Thoracic aorta (tissue), 2 donors: ENCODE measurements around the gene CHM. TPM values are rescaled to one million over a fixed set of nuclear protein-coding genes. Genes with fewer than 3 reads are reported as not detected.

Source experiments
- ATAC-seq: fragments of 150-250 bp; one replicate; pipeline ENCODE4 v1.8.0; 2017; ENCODE audit warnings: low read depth; ENCODE audit not compliant: insufficient number of reproducible peaks, low FRiP score
- DNase-seq: peaks from one replicate; pipeline ENCODE4 v3.0.0-alpha.2; 2020; ENCODE audit warnings: low spot score
- H3K27ac ChIP-seq, 2 donors: fragments of 200-600 bp; sonication (generic); 1 replicate in 1 of 2; 2 replicates in 1 of 2; pipeline ENCODE4 v1.5.1; 2016; ENCODE audit warnings: mild to moderate bottlenecking in 2 of 2, moderate library complexity in 2 of 2
- H3K27me3 ChIP-seq: fragments of 200-600 bp; sonication (generic); replicated peaks from 2 replicates; pipeline ENCODE4 v1.6.0; 2016; ENCODE audit warnings: mild to moderate bottlenecking; ENCODE audit not compliant: insufficient read depth
- H3K36me3 ChIP-seq: fragments of 200-600 bp; sonication (generic); one replicate; pipeline ENCODE4 v1.5.1; 2016
- H3K4me1 ChIP-seq, 2 donors: fragments of 200-600 bp; sonication (generic); 1 replicate in 1 of 2; 2 replicates in 1 of 2; pipeline versions ENCODE4 v1.5.1 to v1.6.0; 2016; ENCODE audit warnings: low read depth in 2 of 2, mild to moderate bottlenecking in 1 of 2; ENCODE audit not compliant: control insufficient read depth in 1 of 2
- H3K4me3 ChIP-seq: fragments of 200-600 bp; sonication (generic); 2 replicates; pipeline ENCODE4 v1.5.1; 2016; ENCODE audit warnings: mild to moderate bottlenecking
- H3K9me3 ChIP-seq: fragments of 200-600 bp; sonication (generic); 2 replicates; pipeline ENCODE4 v1.5.1; 2016
- total RNA-seq, 2 donors: library from RNA; depleted of rRNA; stranded (reverse); fragments of >200 nt; gene quantifications; one replicate each; pipeline versions ENCODE4 v1.1.0 to v1.2.3, GENCODE V29; 2016
- TF ChIP-seq, protein P1 (sequence below): fragments of 200-600 bp; sonication (generic); IDR thresholded peaks from one replicate; pipeline ENCODE4 v1.5.1; 2019; ENCODE audit warnings: antibody characterized with exemption

CHM gene
- total RNA-seq, 2 donors from 2014 or later = 14.8 to 14.9 TPM

DNA sequence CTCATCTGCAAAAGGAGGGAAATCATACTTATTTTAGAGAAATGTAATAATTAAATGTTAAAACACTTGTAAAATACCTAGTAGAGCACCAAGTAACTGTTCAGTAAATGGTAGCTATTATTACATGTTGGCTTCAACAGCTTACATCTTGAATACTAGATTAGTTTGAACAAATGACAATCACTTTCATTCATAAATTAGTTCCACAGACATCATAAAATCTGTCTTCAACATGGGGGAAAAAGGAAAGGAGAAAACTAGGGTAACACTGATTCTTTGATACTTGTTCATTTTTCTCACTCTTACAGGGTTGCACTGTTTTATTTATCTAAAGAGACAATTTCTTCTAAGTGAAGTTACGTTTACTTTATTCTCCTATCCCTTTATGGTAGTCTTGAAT is 51.7 kb downstream of the CHM start:
- H3K4me3 ChIP-seq = no peak overlapping the region
- H3K27ac ChIP-seq = no peak overlapping the region
- ATAC-seq = no peak
- H3K27me3 ChIP-seq = no peaks in the 10 kb centered on the region
- DNase-seq = no peak
- TF ChIP-seq, protein P1, sequence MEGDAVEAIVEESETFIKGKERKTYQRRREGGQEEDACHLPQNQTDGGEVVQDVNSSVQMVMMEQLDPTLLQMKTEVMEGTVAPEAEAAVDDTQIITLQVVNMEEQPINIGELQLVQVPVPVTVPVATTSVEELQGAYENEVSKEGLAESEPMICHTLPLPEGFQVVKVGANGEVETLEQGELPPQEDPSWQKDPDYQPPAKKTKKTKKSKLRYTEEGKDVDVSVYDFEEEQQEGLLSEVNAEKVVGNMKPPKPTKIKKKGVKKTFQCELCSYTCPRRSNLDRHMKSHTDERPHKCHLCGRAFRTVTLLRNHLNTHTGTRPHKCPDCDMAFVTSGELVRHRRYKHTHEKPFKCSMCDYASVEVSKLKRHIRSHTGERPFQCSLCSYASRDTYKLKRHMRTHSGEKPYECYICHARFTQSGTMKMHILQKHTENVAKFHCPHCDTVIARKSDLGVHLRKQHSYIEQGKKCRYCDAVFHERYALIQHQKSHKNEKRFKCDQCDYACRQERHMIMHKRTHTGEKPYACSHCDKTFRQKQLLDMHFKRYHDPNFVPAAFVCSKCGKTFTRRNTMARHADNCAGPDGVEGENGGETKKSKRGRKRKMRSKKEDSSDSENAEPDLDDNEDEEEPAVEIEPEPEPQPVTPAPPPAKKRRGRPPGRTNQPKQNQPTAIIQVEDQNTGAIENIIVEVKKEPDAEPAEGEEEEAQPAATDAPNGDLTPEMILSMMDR = no peak
- H3K4me1 ChIP-seq = no peaks in the 10 kb centered on the region
- H3K36me3 ChIP-seq = no peaks in the 10 kb centered on the region
- H3K9me3 ChIP-seq = no peaks in the 10 kb centered on the region

DNA sequence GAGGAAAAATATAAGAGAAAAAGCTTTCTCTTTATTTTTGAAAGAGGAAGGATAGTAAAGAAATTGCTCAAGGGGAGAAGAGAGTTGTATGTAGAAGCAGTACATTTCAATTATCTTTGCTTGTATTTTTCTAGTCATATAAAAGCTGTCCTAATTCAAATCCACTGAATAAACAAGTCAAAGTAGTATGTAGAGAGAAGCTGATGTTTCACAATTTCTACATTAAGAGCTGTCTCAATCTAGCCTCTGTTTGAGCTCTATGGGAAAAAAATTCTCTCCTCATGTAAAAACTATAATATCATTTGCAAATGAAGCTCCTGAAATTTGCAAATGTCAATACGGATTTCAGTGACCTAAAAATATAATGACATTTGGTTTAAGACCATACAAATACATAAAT is 52.6 kb downstream of the CHM start:
- no peak overlapping the region for H3K4me3 ChIP-seq
- H3K36me3 ChIP-seq = no peaks in the 10 kb centered on the region
- TF ChIP-seq, protein P1 = no peak
- no peaks in the 10 kb centered on the region for H3K9me3 ChIP-seq
- ATAC-seq = no peak
- no peak for DNase-seq
- no peaks in the 10 kb centered on the region for H3K4me1 ChIP-seq
- H3K27me3 ChIP-seq = no peaks in the 10 kb centered on the region
- H3K27ac ChIP-seq = no peak overlapping the region

DNA sequence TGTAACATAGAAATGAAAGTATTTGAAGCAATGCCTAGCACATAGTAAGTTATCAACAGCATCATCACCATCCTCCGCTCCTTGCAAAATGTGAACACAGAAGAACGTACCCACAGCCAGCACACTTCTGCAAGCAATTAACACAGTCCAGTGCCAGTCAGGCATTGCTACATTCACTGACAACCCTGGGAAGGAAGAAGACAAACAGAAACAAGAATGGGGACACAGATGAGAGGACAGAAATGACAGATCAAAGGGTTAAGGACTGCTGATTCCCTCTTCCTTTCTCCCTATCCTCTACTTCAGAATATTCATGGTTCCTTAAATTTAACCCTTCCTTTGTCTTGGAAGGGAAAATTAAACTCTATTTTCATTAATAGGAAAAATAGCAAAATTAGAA is 53.1 kb downstream of the CHM start:
- no peaks in the 10 kb centered on the region for H3K9me3 ChIP-seq
- ATAC-seq (no peak), DNase-seq (no peak)

DNA sequence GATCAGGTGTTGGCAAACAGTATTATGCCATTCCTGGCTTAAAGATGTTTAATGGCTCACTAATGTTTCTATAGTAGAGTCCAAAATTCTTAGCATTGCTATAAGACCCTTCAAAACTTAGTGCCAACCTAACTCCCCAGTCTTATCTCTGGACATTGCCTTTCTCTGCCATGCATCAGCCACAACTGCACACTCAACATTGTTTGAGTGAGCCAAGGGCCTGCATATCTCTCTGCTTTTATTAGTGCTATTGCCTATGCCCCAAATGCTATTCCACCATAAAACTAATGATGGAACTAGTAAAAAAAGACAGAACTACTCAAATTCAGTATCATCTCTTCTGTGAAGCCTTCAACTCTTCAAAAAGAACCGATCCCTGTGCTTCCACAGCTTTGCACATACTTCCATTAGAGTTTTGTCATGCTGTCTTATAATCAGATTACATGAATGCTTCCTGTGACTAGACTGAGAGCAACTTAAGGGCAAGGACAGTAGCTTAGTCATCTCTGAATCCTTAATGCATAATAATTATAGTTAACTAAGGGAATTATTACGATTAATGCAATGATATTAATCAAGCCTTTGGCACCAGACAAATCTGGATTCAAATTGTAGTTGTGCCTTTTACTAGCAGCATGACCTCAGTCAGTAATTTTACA is 53.7 kb downstream of the CHM start:
- no peak for DNase-seq
- H3K27ac ChIP-seq = no peak overlapping the region
- no peaks in the 10 kb centered on the region for H3K36me3 ChIP-seq
- H3K27me3 ChIP-seq = no peaks in the 10 kb centered on the region
- H3K4me1 ChIP-seq = no peaks in the 10 kb centered on the region
- no peak overlapping the region for H3K4me3 ChIP-seq
- no peaks in the 10 kb centered on the region for H3K9me3 ChIP-seq
- no peak for ATAC-seq
- TF ChIP-seq, protein P1 = no peak

More for the DNA sequence above, 53.1 kb downstream of the CHM start:
- Histone ChIP-seq H3K4me1 (no peaks in the 10 kb centered on the region), H3K27ac (no peak overlapping the region), H3K4me3 (no peak overlapping the region), H3K36me3 (no peaks in the 10 kb centered on the region), H3K27me3 (no peaks in the 10 kb centered on the region)
- TF ChIP-seq, protein P1 = no peak

DNA sequence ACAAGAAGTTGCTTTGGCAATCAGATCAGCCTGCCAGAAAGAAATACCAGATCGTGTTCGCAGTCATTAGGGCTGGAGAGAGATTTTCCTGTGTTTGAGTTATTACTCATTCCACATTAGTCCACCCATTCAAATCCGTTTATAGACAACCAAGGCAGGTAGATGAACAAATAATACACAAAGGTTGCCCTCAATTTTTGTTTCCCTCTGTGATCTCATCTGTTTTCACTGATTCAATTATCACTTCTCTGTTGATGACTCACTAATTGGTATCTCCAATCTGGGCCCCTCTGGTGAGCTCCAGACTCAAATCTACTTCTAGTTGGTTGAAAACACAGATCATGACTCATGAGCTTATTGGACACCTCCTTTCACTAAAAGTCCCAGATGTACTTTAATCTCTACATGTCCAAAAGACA is 54.5 kb downstream of the CHM start:
- Histone ChIP-seq H3K4me1 (no peaks in the 10 kb centered on the region), H3K36me3 (no peaks in the 10 kb centered on the region), H3K9me3 (no peaks in the 10 kb centered on the region), H3K4me3 (no peak overlapping the region), H3K27ac (no peak overlapping the region), H3K27me3 (no peaks in the 10 kb centered on the region)
- DNase-seq = no peak
- ATAC-seq = no peak
- TF ChIP-seq, protein P1 = no peak
